ENCODE data around the gene RWDD4.
"Not testable (repeated sequence)": the region's sequence is repeated elsewhere in the genome, so short reads cannot be mapped to it uniquely, and the experiment has no call there.

RWDD4 gene

GRCh38 chr4:183627286-183627685 lies 31.7 kb downstream of the RWDD4 start:
- H3K79me2 ChIP-seq (ENCODE audit: control insufficient read depth, insufficient read depth, low read length, poor library complexity); H4K12ac ChIP-seq (ENCODE audit: low read depth, low read length); H3K9ac ChIP-seq (ENCODE audit: low read length); H3K79me1 ChIP-seq (ENCODE audit: low read length); H3K23ac ChIP-seq (ENCODE audit: low read length); H2BK120ac ChIP-seq (ENCODE audit: insufficient read depth, low read length, poor library complexity); H3K14ac ChIP-seq (ENCODE audit: low read length); H3K18ac ChIP-seq (ENCODE audit: low read length); H2AK5ac ChIP-seq (ENCODE audit: low read length); H3K4ac ChIP-seq (ENCODE audit: low read depth, low read length); H2BK5ac ChIP-seq (ENCODE audit: low read depth, low read length, poor library complexity); H3K4me1 ChIP-seq (ENCODE audit: control insufficient read depth in 1 of 2, insufficient read depth in 2 of 2, low read length in 2 of 2); H2AFZ ChIP-seq (ENCODE audit: insufficient read depth, low read length, poor library complexity); H3K4me2 ChIP-seq (ENCODE audit: low read length); H3K9me3 ChIP-seq (ENCODE audit: insufficient read depth, low read depth, low read length); H3K27me3 ChIP-seq (ENCODE audit: insufficient read depth, low read length); DNase-seq; H2BK12ac ChIP-seq (ENCODE audit: low read length); H3K4me3 ChIP-seq (ENCODE audit: low read depth, low read length); H4K91ac ChIP-seq (ENCODE audit: low read depth, low read length); H4K8ac ChIP-seq (ENCODE audit: low read depth, low read length); H3K36me3 ChIP-seq (ENCODE audit: control insufficient read depth in 1 of 2, insufficient read depth in 2 of 2, low read length in 2 of 2); H3K27ac ChIP-seq (ENCODE audit: low read depth, low read length): not testable (repeated sequence)
- WGBS (ENCODE audit: extremely low coverage, insufficient coverage, insufficient read length), result no CpG with 5 or more reads among the region's 5 CpGs

GRCh38 chr4:183626168-183626567 lies 32.8 kb downstream of the RWDD4 start:
- H3K36me3 ChIP-seq (ENCODE audit: control insufficient read depth in 1 of 2, insufficient read depth in 2 of 2, low read length in 2 of 2), result no peaks in the 10 kb centered on the region
- DNase-seq, result no peak
- H3K9me3 ChIP-seq (ENCODE audit: insufficient read depth, low read depth, low read length), result peaks cover 2% of the 10 kb centered on the region
- no peaks in the 10 kb centered on the region for H3K4me1 ChIP-seq (ENCODE audit: control insufficient read depth in 1 of 2, insufficient read depth in 2 of 2, low read length in 2 of 2)
- no peak overlapping the region for H4K8ac ChIP-seq (ENCODE audit: low read depth, low read length)
- no peak overlapping the region for H2AFZ ChIP-seq (ENCODE audit: insufficient read depth, low read length, poor library complexity)
- H3K9ac ChIP-seq (ENCODE audit: low read length), result no peak overlapping the region
- H4K91ac ChIP-seq (ENCODE audit: low read depth, low read length), result no peak overlapping the region
- no peak overlapping the region for H4K12ac ChIP-seq (ENCODE audit: low read depth, low read length)
- no peak overlapping the region for H3K4ac ChIP-seq (ENCODE audit: low read depth, low read length)
- no peak overlapping the region for H3K4me2 ChIP-seq (ENCODE audit: low read length)
- no peaks in the 10 kb centered on the region for H3K79me2 ChIP-seq (ENCODE audit: control insufficient read depth, insufficient read depth, low read length, poor library complexity)
- H2AK5ac ChIP-seq (ENCODE audit: low read length), result no peak overlapping the region
- H3K18ac ChIP-seq (ENCODE audit: low read length), result no peak overlapping the region
- no peak overlapping the region for H3K27ac ChIP-seq (ENCODE audit: low read depth, low read length)
- H2BK5ac ChIP-seq (ENCODE audit: low read depth, low read length, poor library complexity), result no peak overlapping the region
- H3K23ac ChIP-seq (ENCODE audit: low read length), result no peak overlapping the region
- no peaks in the 10 kb centered on the region for H3K79me1 ChIP-seq (ENCODE audit: low read length)
- H3K4me3 ChIP-seq (ENCODE audit: low read depth, low read length), result no peak overlapping the region
- H2BK120ac ChIP-seq (ENCODE audit: insufficient read depth, low read length, poor library complexity), result no peak overlapping the region
- WGBS (ENCODE audit: extremely low coverage, insufficient coverage, insufficient read length), result no CpG with 5 or more reads among the region's 6 CpGs
- H3K27me3 ChIP-seq (ENCODE audit: insufficient read depth, low read length), result no peaks in the 10 kb centered on the region
- H2BK12ac ChIP-seq (ENCODE audit: low read length), result no peak overlapping the region
- no peak overlapping the region for H3K14ac ChIP-seq (ENCODE audit: low read length)

- no CpG with 5 or more reads among the region's 6 CpGs for WGBS (ENCODE audit: extremely low coverage, insufficient coverage, insufficient read length)
These were observed 34.4 kb downstream of the RWDD4 start for GRCh38 chr4:183624548-183624947.

GRCh38 chr4:183621875-183622274 lies 37.1 kb downstream of the RWDD4 start:
- no peaks in the 10 kb centered on the region for H3K4me1 ChIP-seq (ENCODE audit: control insufficient read depth in 1 of 2, insufficient read depth in 2 of 2, low read length in 2 of 2)
- no peak overlapping the region for H3K4me2 ChIP-seq (ENCODE audit: low read length)
- H3K79me2 ChIP-seq (ENCODE audit: control insufficient read depth, insufficient read depth, low read length, poor library complexity), result no peaks in the 10 kb centered on the region
- no peak overlapping the region for H4K91ac ChIP-seq (ENCODE audit: low read depth, low read length)
- peak in 1 of 2 donors; percentile 61 for DNase-seq
- no peak overlapping the region for H3K14ac ChIP-seq (ENCODE audit: low read length)
- WGBS (ENCODE audit: extremely low coverage, insufficient coverage, insufficient read length), result no CpG with 5 or more reads among the region's 1 CpG
- H3K79me1 ChIP-seq (ENCODE audit: low read length), result no peaks in the 10 kb centered on the region
- H3K27ac ChIP-seq (ENCODE audit: low read depth, low read length), result no peak overlapping the region
- no peaks in the 10 kb centered on the region for H3K27me3 ChIP-seq (ENCODE audit: insufficient read depth, low read length)
- H3K36me3 ChIP-seq (ENCODE audit: control insufficient read depth in 1 of 2, insufficient read depth in 2 of 2, low read length in 2 of 2), result no peaks in the 10 kb centered on the region
- no peak overlapping the region for H3K9ac ChIP-seq (ENCODE audit: low read length)
- no peak overlapping the region for H4K12ac ChIP-seq (ENCODE audit: low read depth, low read length)
- no peak overlapping the region for H3K4me3 ChIP-seq (ENCODE audit: low read depth, low read length)
- H3K9me3 ChIP-seq (ENCODE audit: insufficient read depth, low read depth, low read length), result peaks cover 2% of the 10 kb centered on the region
- no peak overlapping the region for H3K23ac ChIP-seq (ENCODE audit: low read length)
- no peak overlapping the region for H3K18ac ChIP-seq (ENCODE audit: low read length)
- no peak overlapping the region for H2AK5ac ChIP-seq (ENCODE audit: low read length)
- H2AFZ ChIP-seq (ENCODE audit: insufficient read depth, low read length, poor library complexity), result no peak overlapping the region
- H2BK5ac ChIP-seq (ENCODE audit: low read depth, low read length, poor library complexity), result no peak overlapping the region
- H2BK12ac ChIP-seq (ENCODE audit: low read length), result no peak overlapping the region
- no peak overlapping the region for H3K4ac ChIP-seq (ENCODE audit: low read depth, low read length)
- H2BK120ac ChIP-seq (ENCODE audit: insufficient read depth, low read length, poor library complexity), result no peak overlapping the region
- H4K8ac ChIP-seq (ENCODE audit: low read depth, low read length), result no peak overlapping the region

More at GRCh38 chr4:183624548-183624947, 34.4 kb downstream of the RWDD4 start:
- Histone ChIP-seq H2AK5ac (ENCODE audit: low read length) (no peak overlapping the region), H3K36me3 (ENCODE audit: control insufficient read depth in 1 of 2, insufficient read depth in 2 of 2, low read length in 2 of 2) (no peaks in the 10 kb centered on the region), H3K4me1 (ENCODE audit: control insufficient read depth in 1 of 2, insufficient read depth in 2 of 2, low read length in 2 of 2) (no peaks in the 10 kb centered on the region), H3K79me2 (ENCODE audit: control insufficient read depth, insufficient read depth, low read length, poor library complexity) (no peaks in the 10 kb centered on the region), H3K23ac (ENCODE audit: low read length) (no peak overlapping the region), H4K12ac (ENCODE audit: low read depth, low read length) (no peak overlapping the region), H2BK12ac (ENCODE audit: low read length) (no peak overlapping the region), H4K91ac (ENCODE audit: low read depth, low read length) (no peak overlapping the region), H3K27me3 (ENCODE audit: insufficient read depth, low read length) (no peaks in the 10 kb centered on the region), H3K4ac (ENCODE audit: low read depth, low read length) (no peak overlapping the region), H3K9me3 (ENCODE audit: insufficient read depth, low read depth, low read length) (peaks cover 2% of the 10 kb centered on the region), H3K9ac (ENCODE audit: low read length) (no peak overlapping the region), H3K14ac (ENCODE audit: low read length) (no peak overlapping the region), H3K4me3 (ENCODE audit: low read depth, low read length) (no peak overlapping the region), H4K8ac (ENCODE audit: low read depth, low read length) (no peak overlapping the region), H2BK120ac (ENCODE audit: insufficient read depth, low read length, poor library complexity) (no peak overlapping the region), H3K4me2 (ENCODE audit: low read length) (no peak overlapping the region), H2AFZ (ENCODE audit: insufficient read depth, low read length, poor library complexity) (no peak overlapping the region), H3K79me1 (ENCODE audit: low read length) (no peaks in the 10 kb centered on the region), H3K18ac (ENCODE audit: low read length) (no peak overlapping the region), H3K27ac (ENCODE audit: low read depth, low read length) (no peak overlapping the region), H2BK5ac (ENCODE audit: low read depth, low read length, poor library complexity) (no peak overlapping the region)
- DNase-seq, result no peak
